ENCODE data around the gene KPTN. TPM values are rescaled to one million over a fixed set of nuclear protein-coding genes. Genes with fewer than 3 reads are reported as not detected.
A peak's percentile ranks its signal among the peaks of the same experiment; 100 is the strongest.

KPTN gene
- polyA plus RNA-seq (2013, experiment 1 of 2; ENCODE audit: insufficient read length), result 13.5 TPM
- 16.1 TPM for polyA plus RNA-seq (2013, experiment 2 of 2; ENCODE audit: insufficient read length)

GRCh38 chr19:47483800-47484690, at the start of gene KPTN:
Gene KPTN, minus strand, starts transcription at chr19:47484219. Its CDS starts 59 bp downstream, at chr19:47484160.
- DNase-seq, result peak; percentile 91

- DNase-seq, result no peak
Measured at GRCh38 chr19:47531640-47532387, 47.8 kb upstream of the KPTN start.

- DNase-seq, result no peak
Measured at GRCh38 chr19:47529018-47529742, 45.2 kb upstream of the KPTN start.

GRCh38 chr19:47526798-47527197, 42.8 kb upstream of the KPTN start:
- DNase-seq, result no peak

GRCh38 chr19:47523473-47523872, 39.5 kb upstream of the KPTN start:
- no peak for DNase-seq

GRCh38 chr19:47521473-47522180, 37.6 kb upstream of the KPTN start:
- DNase-seq, result no peak

- no peak for DNase-seq
Measured at GRCh38 chr19:47520839-47521238, 36.8 kb upstream of the KPTN start.

GRCh38 chr19:47520343-47520806, 36.4 kb upstream of the KPTN start:
- DNase-seq, result no peak

- DNase-seq, result no peak
Measured at GRCh38 chr19:47518854-47519253, 34.8 kb upstream of the KPTN start.

GRCh38 chr19:47518139-47518538, 34.1 kb upstream of the KPTN start:
- DNase-seq, result no peak

GRCh38 chr19:47514869-47515588, 31.0 kb upstream of the KPTN start, which contains the start of gene NAPA:
Gene NAPA, minus strand, starts transcription at chr19:47515063. Its CDS starts 123 bp downstream, at chr19:47514940.
- peak; percentile 100 for DNase-seq

GRCh38 chr19:47514151-47514868, 30.3 kb upstream of the KPTN start:
- no peak for DNase-seq

GRCh38 chr19:47512948-47513319, 28.9 kb upstream of the KPTN start:
- no peak for DNase-seq

GRCh38 chr19:47512183-47512947, 28.3 kb upstream of the KPTN start:
- peak; percentile 14 for DNase-seq

GRCh38 chr19:47511681-47512080, 27.7 kb upstream of the KPTN start:
- DNase-seq, result no peak

GRCh38 chr19:47511128-47511517, 27.1 kb upstream of the KPTN start:
- DNase-seq, result no peak

- no peak for DNase-seq
Measured at GRCh38 chr19:47510516-47511127, 26.6 kb upstream of the KPTN start.

- DNase-seq, result no peak
Measured at GRCh38 chr19:47509973-47510372, 26.0 kb upstream of the KPTN start.

GRCh38 chr19:47509170-47509847, 25.3 kb upstream of the KPTN start:
- no peak for DNase-seq
